Kidney (tissue), 14 donors: ENCODE results near the gene MAP3K1. TPM values are rescaled to one million over a fixed set of nuclear protein-coding genes. Genes with fewer than 3 reads are reported as not detected.

Source experiments
- DNase-seq, 5 donors: peaks; one replicate each; pipeline ENCODE4 v3.0.0-alpha.2; 2013 to 2020
- FAIRE-seq: peaks from 2 replicates; lab custom pipeline; 2012; peaks lifted over from hg19 to GRCh38; lab: Jason Lieb, UNC
- H3K27ac ChIP-seq, 2 donors: one replicate each; pipeline ENCODE4 v1.7.0; 2013; ENCODE audit warnings: low read depth in 2 of 2, low read length in 2 of 2, inconsistent platforms in 1 of 2
- H3K27me3 ChIP-seq: one replicate; pipeline ENCODE4 v1.7.1; 2013; ENCODE audit warnings: low read length, inconsistent platforms; ENCODE audit not compliant: control insufficient read depth, insufficient read depth
- H3K36me3 ChIP-seq, 3 donors: one replicate each; pipeline versions ENCODE4 v1.7.0 to v1.7.1; 2013; ENCODE audit warnings: low read length in 3 of 3, control low read depth in 1 of 3, inconsistent platforms in 1 of 3; ENCODE audit not compliant: insufficient read depth in 3 of 3, control insufficient read depth in 2 of 3
- H3K4me1 ChIP-seq, 3 donors: one replicate each; pipeline versions ENCODE4 v1.7.0 to v1.7.1; 2013; ENCODE audit warnings: low read length in 3 of 3, inconsistent platforms in 1 of 3, low read depth in 1 of 3; ENCODE audit not compliant: control insufficient read depth in 2 of 3, insufficient read depth in 2 of 3
- H3K4me3 ChIP-seq, 3 donors: one replicate each; pipeline versions ENCODE4 v1.7.0 to v1.8.1; 2013; ENCODE audit warnings: low read length in 3 of 3, control low read depth in 1 of 3, inconsistent platforms in 1 of 3
- H3K9ac ChIP-seq, 3 donors: one replicate each; pipeline versions ENCODE4 v1.7.0 to v1.7.1; 2013; ENCODE audit warnings: low read length in 3 of 3, control low read depth in 1 of 3, inconsistent platforms in 1 of 3
- H3K9me3 ChIP-seq, 3 donors: one replicate each; pipeline versions ENCODE4 v1.7.0 to v1.7.1; 2013; ENCODE audit warnings: low read length in 3 of 3, control low read depth in 1 of 3, inconsistent platforms in 1 of 3; ENCODE audit not compliant: control insufficient read depth in 2 of 3, insufficient read depth in 1 of 3
- CTCF ChIP-seq: IDR thresholded peaks from 3 replicates; pipeline ENCODE4 v1.5.1; 2012; ENCODE audit warnings: mild to moderate bottlenecking, moderate library complexity, borderline replicate concordance; ENCODE audit not compliant: insufficient read depth; ENCODE audit errors: extremely low read depth
- intact Hi-C: fragments of 100-400 bp; cut with DNase I; formaldehyde crosslinking; loops from one replicate; pipeline ENCODE4 v1.11.1; 2022
- polyA plus RNA-seq: library from polyadenylated mRNA; stranded (reverse); fragments of 350-450 nt; fragmentation: Illumina TruSeq; extraction: RNeasy Lipid Tissue Mini Kit (QIAGEN cat#74804); gene quantifications from one replicate; pipeline ENCODE4 v1.2.3, GENCODE V29; 2014; ENCODE audit warnings: low read depth, low replicate concordance; ENCODE audit not compliant: insufficient read depth
- total RNA-seq: library from RNA; stranded (reverse); fragmentation: NEBNext Ultra II Directional; extraction: Animal tissue kit (Norgen Biotek cat#: 25700); gene quantifications from one replicate; pipeline ENCODE4 v1.2.1, GENCODE V29; 2021
- donor health status: control.
- donor health status: control.
- donor health status: control.
- donor health status: control.
- donor health status: control.
- donor health status: DM: yes; HTN: yes; CAD: no.
- donor health status: Normal renal cell carcinoma (clear cell type).

The MAP3K1 gene
- total and polyA plus RNA-seq, 2 donors from 2014 or later: 8.1 to 64.0 TPM

GRCh38 chr5:56829137-56829908 lies 14.0 kb downstream of the MAP3K1 start:
- Histone ChIP-seq H3K9me3 (no peaks in the 10 kb centered on the region), H3K9ac (no peak overlapping the region), H3K4me3 (no peak overlapping the region), H3K27me3 (no peaks in the 10 kb centered on the region), H3K4me1 (peaks cover 2 to 23% (median 21%) of the 10 kb centered on the region in 3 donors), H3K36me3 (no peaks in the 10 kb centered on the region), H3K27ac (no peak overlapping the region)
- FAIRE-seq (no peak), DNase-seq (no peak)
- intact Hi-C loops: no loop called here
- TF ChIP-seq CTCF: no peak

GRCh38 chr5:56831773-56832172 lies 16.4 kb downstream of the MAP3K1 start:
- H3K27ac ChIP-seq: peak overlapping the region in 1 of 2 donors; percentile 17
- no peaks in the 10 kb centered on the region for H3K27me3 ChIP-seq
- H3K36me3 ChIP-seq: no peaks in the 10 kb centered on the region
- no peak for TF ChIP-seq CTCF
- H3K9me3 ChIP-seq: no peaks in the 10 kb centered on the region
- H3K4me3 ChIP-seq: no peak overlapping the region
- H3K4me1 ChIP-seq: peaks cover 2 to 22% (median 22%) of the 10 kb centered on the region in 3 donors
- intact Hi-C loops: no loop called here
- FAIRE-seq (no peak), DNase-seq (peak in 1 of 5 donors; percentile 55)
- H3K9ac ChIP-seq: no peak overlapping the region

DNA sequence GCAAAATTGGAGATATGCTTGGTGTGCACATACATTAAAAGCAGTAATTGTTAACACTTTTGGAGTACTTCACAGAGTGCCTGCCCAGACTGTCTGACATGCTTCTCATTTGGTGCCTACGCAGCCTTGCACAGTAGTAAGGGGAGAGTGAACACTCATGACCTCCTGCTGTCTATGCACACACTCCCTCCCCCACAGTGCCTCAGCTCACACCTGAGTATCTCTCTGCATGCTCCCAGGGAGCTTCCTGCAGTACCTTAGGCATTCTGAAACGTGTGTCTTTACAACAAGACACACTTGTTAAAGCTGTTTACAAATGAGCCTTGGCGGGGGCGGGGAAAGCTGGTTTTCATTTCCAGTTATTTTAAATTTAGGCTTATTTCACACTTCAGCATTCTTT lies 18.0 kb downstream of the MAP3K1 start:
- DNase-seq (peak in 2 of 5 donors; percentile 38 to 40), FAIRE-seq (no peak)
- Histone ChIP-seq H3K9me3 (no peaks in the 10 kb centered on the region), H3K4me3 (no peak overlapping the region), H3K27ac (no peak overlapping the region), H3K27me3 (no peaks in the 10 kb centered on the region), H3K4me1 (peaks cover 6 to 26% (median 25%) of the 10 kb centered on the region in 3 donors), H3K9ac (no peak overlapping the region), H3K36me3 (no peaks in the 10 kb centered on the region)
- intact Hi-C loops: no loop called here
- no peak for TF ChIP-seq CTCF
